ENCODE data around the gene RPRD2. TPM values are rescaled to one million over a fixed set of nuclear protein-coding genes. Genes with fewer than 3 reads are reported as not detected.
A peak's percentile ranks its signal among the peaks of the same experiment; 100 is the strongest.

Gene RPRD2
- total RNA-seq, 1 donor from 2014 or later: 32.0 TPM

- Histone ChIP-seq H3K4me1 (no peaks in the 10 kb centered on the region), H3K9me3 (no peaks in the 10 kb centered on the region), H3K27ac (no peak overlapping the region), H3K4me3 (no peak overlapping the region), H3K27me3 (ENCODE audit: low read depth) (no peaks in the 10 kb centered on the region), H3K36me3 (peaks cover 81% of the 10 kb centered on the region)
- DNase-seq: no peak
- TF ChIP-seq CTCF (IDR thresholded peaks at IDR 0.05): no peak
- ATAC-seq: no peak
- intact Hi-C loops (cut with DNase I): no loop called here
These were observed 80.3 kb downstream of the RPRD2 start for GRCh38 chr1:150444232-150444631.

GRCh38 chr1:150456146-150456647, 92.2 kb downstream of the RPRD2 start:
- Histone ChIP-seq H3K9me3 (no peaks in the 10 kb centered on the region), H3K36me3 (peaks cover 83% of the 10 kb centered on the region)
- ATAC-seq: no peak

GRCh38 chr1:150464422-150464826, 100.5 kb downstream of the RPRD2 start:
- Histone ChIP-seq H3K36me3 (peaks cover 90% of the 10 kb centered on the region), H3K27me3 (ENCODE audit: low read depth) (no peaks in the 10 kb centered on the region), H3K9me3 (no peaks in the 10 kb centered on the region), H3K27ac (no peak overlapping the region), H3K4me3 (no peak overlapping the region), H3K4me1 (no peaks in the 10 kb centered on the region)
- TF ChIP-seq CTCF (IDR thresholded peaks at IDR 0.05): peak; percentile 67
- intact Hi-C loops (cut with DNase I): no loop called here
- ATAC-seq: peak; percentile 78 to 82
- DNase-seq: peak; percentile 66

More at GRCh38 chr1:150456146-150456647, 92.2 kb downstream of the RPRD2 start:
- DNase-seq: no peak
- Histone ChIP-seq H3K4me3 (no peak overlapping the region), H3K27me3 (ENCODE audit: low read depth) (no peaks in the 10 kb centered on the region), H3K27ac (no peak overlapping the region), H3K4me1 (no peaks in the 10 kb centered on the region)
- TF ChIP-seq CTCF (IDR thresholded peaks at IDR 0.05): no peak
- intact Hi-C loops (cut with DNase I): no loop called here

GRCh38 chr1:150466964-150467363, 103.0 kb downstream of the RPRD2 start:
- TF ChIP-seq CTCF (IDR thresholded peaks at IDR 0.05): no peak
- ATAC-seq (no peak), DNase-seq (no peak)
- H3K27ac ChIP-seq: no peak overlapping the region
- H3K27me3 ChIP-seq (ENCODE audit: low read depth): no peaks in the 10 kb centered on the region
- H3K4me1 ChIP-seq: no peaks in the 10 kb centered on the region
- H3K9me3 ChIP-seq: no peaks in the 10 kb centered on the region
- peaks cover 89% of the 10 kb centered on the region for H3K36me3 ChIP-seq
- intact Hi-C loops (cut with DNase I): no loop called here
- no peak overlapping the region for H3K4me3 ChIP-seq

- Histone ChIP-seq H3K36me3 (peaks cover 78% of the 10 kb centered on the region), H3K4me3 (no peak overlapping the region), H3K27ac (no peak overlapping the region), H3K4me1 (no peaks in the 10 kb centered on the region), H3K27me3 (ENCODE audit: low read depth) (no peaks in the 10 kb centered on the region), H3K9me3 (no peaks in the 10 kb centered on the region)
- DNase-seq (no peak), ATAC-seq (no peak)
- intact Hi-C loops (cut with DNase I): no loop called here
- TF ChIP-seq CTCF (IDR thresholded peaks at IDR 0.05): no peak
These were observed 105.3 kb downstream of the RPRD2 start for GRCh38 chr1:150469291-150469690.

Measured in lower lobe of right lung (tissue), 2 donors.